KMS-11 (cell line): ENCODE measurements around the gene VWC2L.

Source experiments
- H2AFZ ChIP-seq: fragments of 200-600 bp; sonication (generic); 2 replicates; pipeline ENCODE4 v1.6.1; 2016; ENCODE audit warnings: antibody characterized with exemption, mixed run types, low read depth
- H3K27ac ChIP-seq: fragments of 200-600 bp; sonication (generic); 2 replicates; pipeline ENCODE4 v1.6.1; 2016; ENCODE audit warnings: mild to moderate bottlenecking, mixed run types
- H3K27me3 ChIP-seq: fragments of 200-600 bp; sonication (generic); 2 replicates; pipeline ENCODE4 v1.6.1; 2017; ENCODE audit warnings: mild to moderate bottlenecking, low read depth, mixed run types, moderate library complexity; ENCODE audit not compliant: insufficient read depth
- H3K36me3 ChIP-seq: fragments of 200-600 bp; sonication (generic); 2 replicates; pipeline ENCODE4 v1.6.1; 2017; ENCODE audit warnings: mild to moderate bottlenecking, mixed run types; ENCODE audit not compliant: insufficient read depth
- H3K4me1 ChIP-seq: fragments of 200-600 bp; sonication (generic); 2 replicates; pipeline ENCODE4 v1.6.1; 2016; ENCODE audit warnings: mild to moderate bottlenecking, low read depth, mixed run types; ENCODE audit not compliant: poor library complexity, severe bottlenecking
- H3K4me2 ChIP-seq: fragments of 200-600 bp; sonication (generic); 2 replicates; pipeline ENCODE4 v1.7.0; 2016; ENCODE audit warnings: mild to moderate bottlenecking, mixed run types
- H3K4me3 ChIP-seq: fragments of 200-600 bp; sonication (generic); IDR thresholded peaks from 2 replicates; pipeline ENCODE4 v1.6.1; 2017; ENCODE audit warnings: low read depth, low read length, mixed read lengths; ENCODE audit not compliant: insufficient read depth
- H3K79me2 ChIP-seq: fragments of 200-600 bp; sonication (generic); 2 replicates; pipeline ENCODE4 v1.6.1; 2016; ENCODE audit warnings: low read depth, mixed run types; ENCODE audit not compliant: insufficient read depth
- H3K9ac ChIP-seq: fragments of 200-600 bp; sonication (generic); 2 replicates; pipeline ENCODE4 v1.6.1; 2016; ENCODE audit warnings: mild to moderate bottlenecking, mixed run types
- H4K20me1 ChIP-seq: fragments of 200-600 bp; sonication (generic); 2 replicates; pipeline ENCODE4 v1.6.1; 2016; ENCODE audit warnings: mild to moderate bottlenecking, mixed run types; ENCODE audit not compliant: insufficient read depth
- CTCF ChIP-seq: fragments of 200-600 bp; sonication (generic); conservative IDR thresholded peaks from 2 replicates; pipeline ENCODE4 v1.6.1; 2017; ENCODE audit warnings: low read depth, mild to moderate bottlenecking, antibody characterized with exemption, low read length, moderate library complexity, mixed read lengths

The VWC2L gene

DNA sequence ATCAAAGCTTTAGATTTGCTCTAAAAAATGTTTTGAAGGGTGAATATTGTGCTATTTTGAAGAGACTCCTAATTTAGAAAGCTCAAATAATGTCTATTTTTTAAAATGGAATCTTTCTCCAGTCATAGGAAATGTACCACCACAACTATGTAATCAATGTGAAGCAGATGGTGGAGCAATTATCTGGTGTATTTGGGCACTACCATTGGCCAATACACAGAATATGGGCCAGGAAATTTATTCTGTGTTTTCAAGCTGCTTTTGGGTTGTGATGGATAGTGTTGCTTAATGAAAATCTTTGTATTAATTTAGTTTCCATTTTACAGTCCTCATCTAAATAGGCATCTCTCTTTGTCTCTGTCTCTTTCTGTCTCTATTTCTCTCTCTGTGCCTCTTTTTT is 17.1 kb upstream of the VWC2L start:
- Histone ChIP-seq H3K4me1 (no peaks in the 10 kb centered on the region), H3K9ac (no peak overlapping the region), H3K27me3 (no peaks in the 10 kb centered on the region), H3K4me2 (no peak overlapping the region), H2AFZ (no peak overlapping the region), H4K20me1 (no peaks in the 10 kb centered on the region), H3K27ac (no peak overlapping the region), H3K4me3 (no peak overlapping the region), H3K36me3 (no peaks in the 10 kb centered on the region), H3K79me2 (no peaks in the 10 kb centered on the region)
- no peak for TF ChIP-seq CTCF

GRCh38 chr2:214395040-214395439 is 15.8 kb upstream of the VWC2L start:
- H3K36me3 ChIP-seq = no peaks in the 10 kb centered on the region
- no peak overlapping the region for H3K4me3 ChIP-seq
- H3K27me3 ChIP-seq = no peaks in the 10 kb centered on the region
- H3K9ac ChIP-seq = no peak overlapping the region
- H3K79me2 ChIP-seq = no peaks in the 10 kb centered on the region
- H3K4me2 ChIP-seq = no peak overlapping the region
- H2AFZ ChIP-seq = no peak overlapping the region
- H4K20me1 ChIP-seq = no peaks in the 10 kb centered on the region
- H3K27ac ChIP-seq = no peak overlapping the region
- TF ChIP-seq CTCF = no peak
- H3K4me1 ChIP-seq = no peaks in the 10 kb centered on the region

GRCh38 chr2:214401580-214401979 is 9.3 kb upstream of the VWC2L start:
- H2AFZ ChIP-seq = no peak overlapping the region
- H3K4me3 ChIP-seq = no peak overlapping the region
- TF ChIP-seq CTCF = no peak
- H3K4me1 ChIP-seq = no peaks in the 10 kb centered on the region
- H3K27me3 ChIP-seq = no peaks in the 10 kb centered on the region
- H3K79me2 ChIP-seq = no peaks in the 10 kb centered on the region
- no peak overlapping the region for H3K27ac ChIP-seq
- no peaks in the 10 kb centered on the region for H4K20me1 ChIP-seq
- no peaks in the 10 kb centered on the region for H3K36me3 ChIP-seq
- no peak overlapping the region for H3K4me2 ChIP-seq
- H3K9ac ChIP-seq = no peak overlapping the region

DNA sequence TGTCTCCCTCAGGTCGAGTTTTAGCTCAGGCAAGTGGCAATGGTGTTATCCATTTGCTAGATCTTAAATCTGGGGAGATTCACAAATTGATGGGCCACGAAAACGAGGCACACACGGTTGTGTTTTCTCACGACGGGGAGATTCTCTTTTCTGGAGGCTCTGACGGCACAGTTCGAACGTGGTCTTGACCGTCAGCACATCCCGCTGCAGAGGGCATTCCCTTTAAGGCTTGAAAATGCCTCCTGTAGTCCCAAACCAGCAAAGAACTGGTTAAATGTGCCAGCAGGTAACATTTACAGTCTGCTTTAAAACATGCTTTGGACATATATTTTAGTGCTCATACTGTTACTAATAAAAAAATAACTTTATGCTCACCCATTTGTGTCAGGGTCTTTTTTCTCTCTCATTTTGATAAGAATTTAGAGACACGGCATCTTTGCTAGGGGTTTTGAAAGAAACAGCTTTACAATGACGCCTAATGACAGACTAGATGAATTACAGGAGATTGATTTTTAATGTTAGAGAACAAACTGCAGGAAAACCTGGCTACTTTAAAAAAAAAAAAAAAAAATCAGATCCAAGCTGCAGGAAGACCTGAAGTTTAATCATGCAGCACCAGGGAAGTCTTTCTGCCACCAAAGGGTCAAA is 602 bp upstream of the VWC2L start:
- Histone ChIP-seq H3K27me3 (no peaks in the 10 kb centered on the region), H4K20me1 (no peaks in the 10 kb centered on the region), H3K27ac (no peak overlapping the region), H3K4me1 (no peaks in the 10 kb centered on the region), H3K9ac (no peak overlapping the region), H3K79me2 (no peaks in the 10 kb centered on the region), H2AFZ (no peak overlapping the region), H3K36me3 (no peaks in the 10 kb centered on the region), H3K4me3 (no peak overlapping the region), H3K4me2 (no peak overlapping the region)
- TF ChIP-seq CTCF = no peak
